Peyer's patch (tissue), 4 donors: ENCODE data around the gene ADAMTS2. TPM values are rescaled to one million over a fixed set of nuclear protein-coding genes. Genes with fewer than 3 reads are reported as not detected.

ENCODE experiments used
- DNase-seq, 3 donors: peaks; one replicate each; pipeline ENCODE4 v3.0.0-alpha.2; 2017 to 2019
- H3K27ac ChIP-seq, 4 donors: fragments of 200-600 bp; sonication (generic); one replicate each; pipeline ENCODE4 v1.5.1; 2016 to 2019
- H3K27me3 ChIP-seq, 2 donors: fragments of 200-600 bp; sonication (generic); one replicate each; pipeline ENCODE4 v1.5.1; 2019
- H3K36me3 ChIP-seq, 3 donors: fragments of 200-600 bp; sonication (generic); one replicate each; pipeline ENCODE4 v1.5.1; 2016 to 2019
- H3K4me1 ChIP-seq, 4 donors: fragments of 200-600 bp; sonication (generic); one replicate each; pipeline ENCODE4 v1.5.1; 2016 to 2019
- H3K4me3 ChIP-seq, 4 donors: fragments of 200-600 bp; sonication (generic); 1 replicate in 3 of 4; 2 replicates in 1 of 4; pipeline ENCODE4 v1.5.1; 2016 to 2019; ENCODE audit warnings: mild to moderate bottlenecking in 1 of 4
- H3K9me3 ChIP-seq, 4 donors: fragments of 200-600 bp; sonication (generic); one replicate each; pipeline ENCODE4 v1.5.1; 2016 to 2019; ENCODE audit warnings: mild to moderate bottlenecking in 1 of 4
- POLR2A ChIP-seq, 2 donors: fragments of 450-650 bp; IDR thresholded peaks; one replicate each; pipeline ENCODE4 v1.5.1; 2017; ENCODE audit warnings: antibody characterized with exemption in 2 of 2, mild to moderate bottlenecking in 2 of 2, moderate library complexity in 2 of 2
- total RNA-seq, 4 donors: library from RNA; depleted of rRNA; stranded (reverse); fragments of >200 nt; gene quantifications; one replicate each; pipeline ENCODE4 v1.1.0, GENCODE V29; 2016
- TF ChIP-seq, protein P1 (sequence below), 6 experiments: fragments of 450-650 bp in 4 of 6; fragments of 200-600 bp in 2 of 6; sonication (generic) in 1 of 6; IDR thresholded peaks; one replicate each; pipeline ENCODE4 v1.5.1; 2017 to 2019; ENCODE audit warnings: antibody characterized with exemption in 6 of 6, mild to moderate bottlenecking in 3 of 6, moderate library complexity in 1 of 6

The ADAMTS2 gene
- total RNA-seq, 4 donors from 2014 or later: 5.3 to 90.0 (median 9.5) TPM

DNA sequence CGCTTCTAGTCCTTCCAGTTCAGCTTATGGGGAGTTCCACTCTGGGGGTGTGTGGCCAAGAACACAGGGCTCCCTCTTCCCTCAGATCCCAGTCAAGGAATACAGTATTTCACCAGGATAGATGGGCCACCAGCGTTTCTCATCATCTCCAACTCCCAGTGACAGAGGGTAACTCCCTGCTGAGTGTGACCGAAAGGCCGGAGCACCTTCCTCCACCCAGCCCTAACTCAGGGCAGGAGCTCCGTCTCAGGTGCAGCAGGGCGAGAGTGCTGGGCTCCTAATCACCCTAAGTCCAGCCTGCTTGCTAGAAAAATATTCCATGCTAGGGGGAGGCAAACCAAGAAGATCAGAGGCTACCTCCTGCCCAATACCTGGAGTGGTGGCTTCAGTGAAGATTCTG, 102.6 kb downstream of the ADAMTS2 start:
- H3K27ac ChIP-seq: no peak overlapping the region
- H3K27me3 ChIP-seq: no peaks in the 10 kb centered on the region
- no peak overlapping the region for H3K4me3 ChIP-seq
- no peak for TF ChIP-seq POLR2A (IDR thresholded peaks at IDR 0.05)
- TF ChIP-seq, protein P1, sequence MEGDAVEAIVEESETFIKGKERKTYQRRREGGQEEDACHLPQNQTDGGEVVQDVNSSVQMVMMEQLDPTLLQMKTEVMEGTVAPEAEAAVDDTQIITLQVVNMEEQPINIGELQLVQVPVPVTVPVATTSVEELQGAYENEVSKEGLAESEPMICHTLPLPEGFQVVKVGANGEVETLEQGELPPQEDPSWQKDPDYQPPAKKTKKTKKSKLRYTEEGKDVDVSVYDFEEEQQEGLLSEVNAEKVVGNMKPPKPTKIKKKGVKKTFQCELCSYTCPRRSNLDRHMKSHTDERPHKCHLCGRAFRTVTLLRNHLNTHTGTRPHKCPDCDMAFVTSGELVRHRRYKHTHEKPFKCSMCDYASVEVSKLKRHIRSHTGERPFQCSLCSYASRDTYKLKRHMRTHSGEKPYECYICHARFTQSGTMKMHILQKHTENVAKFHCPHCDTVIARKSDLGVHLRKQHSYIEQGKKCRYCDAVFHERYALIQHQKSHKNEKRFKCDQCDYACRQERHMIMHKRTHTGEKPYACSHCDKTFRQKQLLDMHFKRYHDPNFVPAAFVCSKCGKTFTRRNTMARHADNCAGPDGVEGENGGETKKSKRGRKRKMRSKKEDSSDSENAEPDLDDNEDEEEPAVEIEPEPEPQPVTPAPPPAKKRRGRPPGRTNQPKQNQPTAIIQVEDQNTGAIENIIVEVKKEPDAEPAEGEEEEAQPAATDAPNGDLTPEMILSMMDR (IDR thresholded peaks at IDR 0.05): no peak
- peak in 1 of 3 donors; percentile 9 for DNase-seq
- no peaks in the 10 kb centered on the region for H3K36me3 ChIP-seq
- no peaks in the 10 kb centered on the region for H3K4me1 ChIP-seq
- peaks cover 0 to 3% (median 0%) of the 10 kb centered on the region in 4 donors for H3K9me3 ChIP-seq

DNA sequence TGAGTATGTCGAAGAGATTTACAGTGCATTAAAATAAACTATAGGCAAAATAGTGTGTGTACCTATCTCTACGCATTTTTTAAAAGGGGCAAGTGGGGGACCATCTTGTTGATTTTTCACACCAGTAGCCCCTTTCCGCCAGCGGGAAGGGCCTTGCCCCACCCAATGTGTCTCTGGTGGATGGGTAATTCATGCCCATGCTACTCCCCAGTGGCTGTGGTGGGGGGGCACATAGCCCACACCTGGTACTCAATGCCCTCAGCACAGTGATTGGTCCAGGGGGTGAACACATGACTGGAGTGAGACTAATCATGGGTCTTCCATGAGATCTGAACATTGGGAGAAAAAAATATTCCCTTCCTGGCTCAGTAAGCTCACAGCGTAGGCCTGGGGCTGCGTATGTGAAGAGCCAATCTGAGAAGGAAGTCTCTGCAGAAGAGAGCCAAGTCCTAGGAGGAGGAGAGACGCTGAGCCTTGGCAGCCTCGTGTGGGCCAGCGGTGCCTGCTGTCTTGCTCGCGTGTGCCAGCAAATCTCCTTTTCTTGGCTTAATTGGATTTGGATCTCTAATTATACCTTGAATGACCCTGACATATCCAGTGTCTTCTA, 103.4 kb downstream of the ADAMTS2 start:
- Histone ChIP-seq H3K4me3 (no peak overlapping the region), H3K36me3 (no peaks in the 10 kb centered on the region), H3K9me3 (peaks cover 0 to 1% (median 0%) of the 10 kb centered on the region in 4 donors), H3K27me3 (no peaks in the 10 kb centered on the region), H3K27ac (no peak overlapping the region), H3K4me1 (no peaks in the 10 kb centered on the region)
- peak in 2 of 3 donors; percentile 10 to 15 for DNase-seq
- no peak for TF ChIP-seq POLR2A (IDR thresholded peaks at IDR 0.05)
- TF ChIP-seq, protein P1 (IDR thresholded peaks at IDR 0.05): no peak

DNA sequence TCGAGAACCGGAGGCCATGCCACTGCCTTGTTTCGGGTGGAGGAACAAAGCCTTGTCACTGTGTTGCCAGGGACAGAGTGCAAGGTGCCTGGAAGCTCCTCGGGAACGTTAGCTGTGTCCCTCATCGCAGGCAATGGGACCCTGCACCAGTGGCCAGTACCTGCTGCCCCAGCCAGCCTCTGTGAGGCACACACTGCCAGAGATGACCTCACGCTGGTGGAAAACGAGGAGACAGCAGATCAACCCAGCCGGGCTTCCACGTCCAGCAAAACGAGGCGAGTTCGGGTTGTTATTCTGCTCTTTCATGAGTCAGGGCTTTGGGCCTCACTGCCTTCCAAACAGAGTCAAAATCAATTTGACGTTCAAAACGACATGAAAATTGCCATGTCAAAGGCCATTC, 104.1 kb downstream of the ADAMTS2 start:
- Histone ChIP-seq H3K27me3 (no peaks in the 10 kb centered on the region), H3K4me1 (no peaks in the 10 kb centered on the region), H3K9me3 (no peaks in the 10 kb centered on the region), H3K27ac (no peak overlapping the region), H3K36me3 (no peaks in the 10 kb centered on the region), H3K4me3 (no peak overlapping the region)
- DNase-seq: peak in 2 of 3 donors; percentile 27 to 28
- TF ChIP-seq, protein P1 (IDR thresholded peaks at IDR 0.05): no peak
- no peak for TF ChIP-seq POLR2A (IDR thresholded peaks at IDR 0.05)

DNA sequence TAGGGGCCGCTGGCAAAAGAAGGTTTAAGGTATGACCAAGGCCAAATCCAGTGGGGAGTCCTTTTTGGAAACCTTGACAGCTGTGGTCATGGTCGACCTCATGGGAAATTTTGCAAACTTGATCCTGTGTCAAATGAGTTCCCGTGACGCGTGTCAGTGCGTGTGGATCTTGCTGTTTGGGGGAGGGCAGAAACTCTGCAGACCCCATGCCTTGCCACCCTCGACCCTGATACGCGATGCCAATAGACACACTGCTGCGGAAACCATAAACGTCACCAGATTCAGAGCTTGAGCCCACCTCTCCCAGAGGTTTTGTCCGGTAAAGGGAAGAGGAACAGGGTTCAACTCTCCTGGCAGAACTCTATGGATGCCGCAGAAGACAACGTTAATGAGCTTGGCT, 104.7 kb downstream of the ADAMTS2 start:
- H3K9me3 ChIP-seq: no peaks in the 10 kb centered on the region
- H3K4me3 ChIP-seq: no peak overlapping the region
- H3K27ac ChIP-seq: no peak overlapping the region
- H3K27me3 ChIP-seq: no peaks in the 10 kb centered on the region
- peak in 2 of 3 donors; percentile 25 for DNase-seq
- TF ChIP-seq, protein P1 (IDR thresholded peaks at IDR 0.05): no peak
- TF ChIP-seq POLR2A (IDR thresholded peaks at IDR 0.05): no peak
- no peaks in the 10 kb centered on the region for H3K4me1 ChIP-seq
- H3K36me3 ChIP-seq: no peaks in the 10 kb centered on the region

DNA sequence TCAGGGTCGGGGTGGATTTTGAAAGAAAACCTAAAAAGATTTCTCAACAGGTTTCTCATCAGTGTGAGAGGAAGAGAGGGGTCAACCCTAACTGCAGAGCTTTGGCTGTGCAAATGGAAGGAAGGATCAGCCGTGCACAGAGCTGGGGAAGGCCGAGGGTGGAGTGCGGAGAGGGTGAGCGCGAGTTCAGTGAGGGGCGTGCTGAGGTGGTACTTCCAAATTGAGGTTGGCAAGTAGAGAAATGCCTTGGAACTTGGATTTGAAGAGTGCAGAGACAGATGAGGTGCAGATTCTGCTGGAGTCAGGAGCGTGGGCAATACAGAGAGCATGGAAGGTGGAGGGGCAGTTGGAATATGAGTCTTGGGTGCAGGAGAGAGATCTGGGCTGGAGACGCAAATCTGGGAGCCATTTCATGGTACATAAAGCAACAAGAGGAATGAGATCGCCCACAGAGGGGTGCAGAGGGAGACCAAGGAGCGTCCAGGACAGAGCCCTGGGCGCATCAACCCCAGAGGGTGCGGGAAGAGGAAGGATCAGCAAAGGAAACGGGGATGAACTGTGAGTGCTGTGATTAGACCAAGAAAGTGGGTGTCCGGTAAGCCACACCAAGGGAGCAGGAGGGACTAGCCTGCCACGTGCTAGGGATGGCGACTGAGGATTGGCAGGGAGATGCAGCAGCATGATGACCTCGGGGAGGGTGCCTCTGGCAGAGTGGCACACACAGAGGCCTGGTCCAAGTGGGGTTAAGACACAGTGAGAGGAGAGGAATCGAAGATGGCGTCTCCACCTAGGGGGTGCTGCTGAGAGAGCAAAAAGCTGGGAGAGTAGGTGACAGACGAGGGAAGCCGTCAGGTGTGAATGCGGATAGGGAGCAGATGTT, 105.8 kb downstream of the ADAMTS2 start:
- Histone ChIP-seq H3K27me3 (no peaks in the 10 kb centered on the region), H3K4me3 (no peak overlapping the region), H3K4me1 (no peaks in the 10 kb centered on the region), H3K27ac (no peak overlapping the region), H3K9me3 (no peaks in the 10 kb centered on the region), H3K36me3 (no peaks in the 10 kb centered on the region)
- TF ChIP-seq, protein P1 (IDR thresholded peaks at IDR 0.05): no peak
- TF ChIP-seq POLR2A (IDR thresholded peaks at IDR 0.05): no peak
- peak in 2 of 3 donors; percentile 25 to 36 for DNase-seq
